KBM-7 (cell line): ENCODE data around the gene KIF3C.
"Not testable (repeated sequence)": the region's sequence is repeated elsewhere in the genome, so short reads cannot be mapped to it uniquely, and the experiment has no call there.

Source experiments
- DNase-seq: peaks from one replicate; pipeline ENCODE4 v3.0.0-alpha.2; 2015
- in situ Hi-C: fragments of 300-500 bp; cut with MboI; formaldehyde crosslinking; loops from 2 replicates; pipeline ENCODE4 v1.14.3; 2020; ENCODE audit warnings: low sequenced_read_pairs, low pct_unique_long_range_greater_than_20kb, mixed read lengths

Gene KIF3C

DNA sequence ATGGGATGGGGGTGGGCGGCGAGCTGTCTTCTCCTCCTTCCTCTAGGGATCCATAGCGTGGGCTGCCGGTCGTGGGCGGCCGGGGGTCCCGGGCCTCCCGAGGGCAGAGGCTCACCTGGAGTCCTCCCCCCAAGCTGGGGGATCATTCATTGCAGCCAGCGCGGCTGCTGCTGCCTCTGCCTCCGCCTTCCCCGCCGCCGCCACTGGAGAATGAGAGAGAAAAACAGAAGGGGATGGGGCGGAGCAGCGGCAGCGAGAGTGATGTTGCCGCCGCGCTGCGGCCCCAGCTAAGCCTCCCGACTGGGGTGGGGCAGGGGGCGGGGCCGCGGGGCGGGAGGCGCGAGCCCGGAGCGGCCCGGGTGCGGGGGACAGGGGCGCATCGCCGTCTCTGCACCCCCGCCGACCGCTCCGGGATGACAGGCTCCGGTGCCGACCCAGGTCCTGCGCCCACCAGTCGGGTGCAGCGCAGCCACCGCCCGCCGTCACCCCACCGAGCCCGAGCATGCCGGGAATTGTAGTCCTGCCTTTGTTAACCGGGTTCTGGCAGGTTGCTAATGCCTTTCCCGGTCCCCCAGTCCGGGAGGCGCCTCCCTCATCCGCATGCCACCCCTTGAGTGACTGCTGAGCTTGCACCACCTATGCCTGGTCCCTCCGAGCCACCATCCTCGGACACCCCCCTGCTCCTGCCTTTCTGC is at the start of gene KIF3C:
Gene KIF3C (minus strand): TSS at position 225 of the 695 bp plus-strand sequence. CDS start 580 bp downstream, outside the sequence.
- in situ Hi-C loops = no loop called here
- peak; percentile 67 for DNase-seq

DNA sequence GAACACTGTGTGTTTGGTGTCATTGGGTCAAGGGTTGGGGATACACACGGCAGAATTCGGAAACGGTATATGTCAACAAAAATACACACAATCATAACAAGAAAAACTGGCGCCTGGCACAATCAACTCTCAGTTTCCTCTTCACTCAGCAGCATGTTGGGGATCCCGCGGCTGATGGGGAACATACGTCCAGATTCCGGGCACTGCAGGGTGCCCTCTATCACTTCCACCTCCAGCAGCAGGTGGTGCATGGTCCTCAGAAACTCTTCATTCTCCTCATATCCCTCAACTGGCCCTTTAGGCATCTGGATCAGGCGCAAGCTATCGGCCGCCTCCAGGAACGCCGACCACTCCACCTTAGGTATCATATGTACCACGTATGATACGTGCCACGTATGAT is 45.8 kb upstream of the KIF3C start:
- DNase-seq, in situ Hi-C loops: not testable (repeated sequence)

DNA sequence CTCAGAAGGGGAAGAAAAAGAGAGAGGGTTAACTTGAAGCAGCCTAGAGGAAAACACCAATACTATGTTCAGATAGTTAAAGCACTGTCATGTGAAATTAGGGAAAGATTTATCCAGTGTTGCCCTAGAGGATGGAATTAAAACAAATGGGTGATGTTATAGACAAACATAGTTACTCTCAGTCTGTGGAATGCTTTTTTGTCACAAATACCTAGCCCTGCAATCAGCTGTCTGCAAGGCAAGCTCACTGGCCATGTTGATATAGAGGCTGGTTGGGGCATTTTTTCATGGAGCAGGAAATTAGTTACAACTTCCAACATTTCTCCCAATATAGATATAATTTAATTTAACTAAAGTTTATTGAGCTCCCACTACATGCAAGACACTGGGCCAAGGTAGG is 43.2 kb upstream of the KIF3C start:
- in situ Hi-C loops = no loop called here

DNA sequence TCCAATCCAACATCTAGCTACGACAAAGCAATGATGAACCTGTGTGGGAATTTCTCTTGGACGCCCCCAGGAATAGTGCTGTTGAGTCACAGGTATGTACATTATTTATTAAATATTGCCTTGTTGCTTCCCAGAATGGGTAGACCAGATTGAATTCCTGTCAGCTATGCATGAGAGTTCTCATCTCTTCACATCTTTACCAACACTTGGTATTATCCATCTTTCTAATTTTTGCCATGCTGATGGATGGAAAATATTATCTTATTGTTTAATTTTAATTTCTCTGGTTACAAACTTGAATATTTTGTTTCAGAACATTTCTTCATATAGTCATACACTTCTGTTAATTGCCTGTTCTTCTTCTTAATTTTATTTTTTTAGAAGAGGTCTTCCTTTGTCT is 42.0 kb upstream of the KIF3C start:
- DNase-seq = no peak
- in situ Hi-C loops = no loop called here

More for the DNA sequence above, 43.2 kb upstream of the KIF3C start:
- DNase-seq = no peak

DNA sequence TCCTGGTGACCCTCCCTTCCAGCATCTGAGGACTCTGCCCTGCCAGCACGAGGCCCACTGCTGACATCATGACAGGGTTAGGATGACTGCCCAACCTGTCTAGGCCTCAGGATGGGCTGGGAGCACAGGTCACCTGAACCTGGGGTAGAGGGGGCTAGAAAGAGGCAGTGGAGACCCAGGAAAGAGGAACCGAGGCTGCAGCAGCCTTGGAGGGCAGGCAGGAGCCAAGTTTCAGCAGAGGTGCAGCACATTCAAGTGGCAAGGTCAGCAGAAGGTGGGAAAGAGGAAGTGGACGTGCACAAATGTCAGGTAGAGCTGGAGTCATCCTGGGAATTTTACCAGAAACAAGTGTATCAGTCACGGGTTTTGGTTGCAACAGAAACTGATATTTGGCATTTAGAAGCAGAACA is 37.9 kb upstream of the KIF3C start:
- no peak for DNase-seq
- in situ Hi-C loops = no loop called here

DNA sequence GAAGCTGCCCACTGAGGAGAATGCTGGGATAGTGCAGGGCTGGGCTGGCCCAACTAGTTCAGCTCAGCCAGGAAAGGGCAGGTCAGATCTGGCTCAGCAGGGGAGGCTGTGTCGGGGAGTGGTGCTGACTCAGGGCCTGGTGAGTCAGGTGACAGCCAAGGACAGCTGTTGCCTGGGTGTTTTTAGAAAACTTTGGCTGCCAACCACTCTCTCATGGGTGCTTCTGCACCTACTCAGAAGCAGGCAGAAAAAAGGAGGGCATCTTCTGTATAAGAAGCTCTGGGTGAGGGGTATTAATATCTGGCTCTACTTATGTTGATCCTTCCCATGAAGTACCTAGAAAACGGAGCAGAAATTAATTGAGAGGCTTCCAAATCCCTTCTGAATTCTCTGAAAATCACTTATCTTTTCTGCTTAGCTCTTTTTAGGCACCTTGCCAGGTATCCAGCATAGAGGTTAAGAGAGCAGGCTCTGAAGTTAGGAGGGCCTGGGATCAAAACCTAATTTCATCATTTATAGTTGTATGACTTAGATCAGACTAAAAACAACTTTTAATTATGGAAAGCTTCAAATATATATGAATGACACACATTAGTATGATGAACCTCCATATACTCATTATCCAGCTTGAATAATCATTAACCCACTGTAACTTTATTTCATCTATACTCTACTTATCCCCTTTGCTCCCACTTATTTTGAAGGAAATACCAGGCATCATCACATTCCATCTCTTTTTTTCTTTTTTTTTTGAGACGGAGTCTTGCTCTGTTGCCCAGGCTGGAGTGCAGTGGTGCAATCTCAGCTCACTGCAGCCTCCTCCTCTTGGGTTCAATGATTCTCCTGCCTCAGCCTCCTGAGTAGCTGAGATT is 36.1 kb upstream of the KIF3C start:
- DNase-seq = no peak
- in situ Hi-C loops = no loop called here

DNA sequence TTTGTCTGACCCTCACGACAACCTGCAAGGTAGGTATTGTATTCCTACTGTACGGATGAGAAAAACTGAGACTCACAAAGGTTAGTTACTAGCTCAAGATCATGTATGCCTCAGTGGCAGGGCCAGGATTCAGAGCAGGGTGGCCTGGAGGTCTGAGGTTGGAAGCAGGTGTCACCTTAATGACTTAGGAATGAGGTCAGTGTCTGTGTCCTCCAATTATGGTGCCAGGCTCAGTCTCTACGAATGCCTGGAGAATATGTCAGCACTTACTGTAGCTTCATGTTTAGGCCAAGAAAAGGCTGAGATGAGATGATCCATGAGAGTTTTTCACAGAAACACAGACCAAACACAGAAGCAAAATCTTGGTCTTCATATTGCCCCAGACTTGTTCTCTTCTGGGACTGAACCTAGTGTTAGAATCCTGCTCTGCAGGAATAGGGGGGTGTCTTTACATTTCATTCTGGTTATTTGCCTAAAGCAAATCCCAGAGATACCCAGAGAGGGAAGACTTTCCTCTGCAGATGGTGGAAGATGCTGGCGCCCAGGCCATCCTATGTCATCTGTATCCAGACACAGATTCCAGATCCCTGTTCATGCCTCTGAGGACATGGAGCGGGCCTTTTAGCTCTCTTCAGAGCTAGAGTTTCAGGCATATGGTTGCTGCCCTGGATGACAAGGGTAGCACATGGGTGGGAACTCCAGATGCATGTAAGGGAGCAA is 35.3 kb upstream of the KIF3C start:
- in situ Hi-C loops = no loop called here
- no peak for DNase-seq

DNA sequence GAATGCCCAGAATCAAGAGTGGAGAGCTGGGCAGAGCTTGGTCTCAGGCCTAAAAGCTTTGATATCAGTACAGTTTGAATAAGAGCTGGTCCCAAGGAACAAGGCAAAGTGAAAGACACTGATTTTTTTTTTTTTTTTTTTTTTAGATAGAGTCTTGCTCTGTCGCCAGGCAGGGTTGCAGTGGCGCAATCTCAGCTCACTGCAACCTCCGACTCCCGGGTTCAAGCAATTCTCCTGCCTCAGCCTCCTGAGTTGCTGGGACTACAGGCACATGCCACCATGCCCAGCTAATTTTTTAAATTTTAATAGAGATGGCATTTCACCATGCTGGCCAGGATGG is 34.4 kb upstream of the KIF3C start:
- in situ Hi-C loops, DNase-seq: not testable (repeated sequence)

DNA sequence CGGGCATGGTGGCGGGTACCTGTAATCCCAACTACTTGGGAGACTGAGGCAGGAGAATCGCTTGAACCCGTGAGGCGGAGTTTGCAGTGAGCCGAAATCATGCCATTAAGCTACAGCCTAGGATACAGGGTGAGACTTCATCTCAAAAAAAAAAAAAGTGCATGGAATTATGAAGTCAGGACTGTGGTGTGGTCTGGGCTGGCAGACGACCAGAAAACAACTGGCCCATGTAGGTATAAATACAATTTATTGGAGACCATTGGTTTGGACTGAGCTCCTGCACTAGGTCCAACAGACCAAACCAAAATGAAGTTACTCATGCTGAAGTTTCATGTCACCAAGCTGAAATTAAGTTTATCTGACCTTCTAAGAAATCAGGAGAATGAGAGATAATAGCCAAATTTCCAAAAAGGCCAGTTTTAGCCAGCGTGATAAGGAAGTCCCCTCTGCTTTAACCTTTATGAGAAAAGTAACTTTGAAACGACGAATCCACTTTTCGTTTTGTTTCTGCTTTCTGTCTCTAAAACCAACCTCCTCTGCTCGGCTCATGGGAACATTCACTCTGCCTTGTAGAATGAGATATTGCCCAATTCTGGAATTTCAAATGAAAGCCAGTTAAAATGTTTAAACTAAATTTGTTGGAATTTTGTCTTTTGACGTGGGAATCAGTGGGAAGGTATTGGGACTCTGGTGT is 33.9 kb upstream of the KIF3C start:
- no peak for DNase-seq
- in situ Hi-C loops = no loop called here

DNA sequence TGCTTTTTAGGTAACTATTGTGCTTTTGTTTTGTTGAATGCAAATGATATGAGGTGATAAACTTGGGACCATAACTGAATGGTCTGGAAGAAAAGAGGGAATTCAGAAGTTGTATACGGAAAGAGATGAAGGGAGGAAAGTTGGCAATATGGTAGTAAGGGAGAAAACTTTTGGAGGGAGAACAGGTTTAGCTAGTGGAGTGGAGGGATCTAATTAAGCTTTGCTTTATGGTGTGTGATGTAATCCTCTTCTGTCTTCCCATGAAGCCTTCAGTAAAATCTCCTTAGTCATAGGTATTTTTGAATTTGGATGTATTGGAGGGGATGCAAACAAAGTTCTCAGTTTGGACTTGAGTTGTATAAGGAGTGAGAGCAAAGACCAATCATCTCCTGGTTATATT is 31.4 kb upstream of the KIF3C start:
- DNase-seq = no peak
- in situ Hi-C loops = no loop called here

DNA sequence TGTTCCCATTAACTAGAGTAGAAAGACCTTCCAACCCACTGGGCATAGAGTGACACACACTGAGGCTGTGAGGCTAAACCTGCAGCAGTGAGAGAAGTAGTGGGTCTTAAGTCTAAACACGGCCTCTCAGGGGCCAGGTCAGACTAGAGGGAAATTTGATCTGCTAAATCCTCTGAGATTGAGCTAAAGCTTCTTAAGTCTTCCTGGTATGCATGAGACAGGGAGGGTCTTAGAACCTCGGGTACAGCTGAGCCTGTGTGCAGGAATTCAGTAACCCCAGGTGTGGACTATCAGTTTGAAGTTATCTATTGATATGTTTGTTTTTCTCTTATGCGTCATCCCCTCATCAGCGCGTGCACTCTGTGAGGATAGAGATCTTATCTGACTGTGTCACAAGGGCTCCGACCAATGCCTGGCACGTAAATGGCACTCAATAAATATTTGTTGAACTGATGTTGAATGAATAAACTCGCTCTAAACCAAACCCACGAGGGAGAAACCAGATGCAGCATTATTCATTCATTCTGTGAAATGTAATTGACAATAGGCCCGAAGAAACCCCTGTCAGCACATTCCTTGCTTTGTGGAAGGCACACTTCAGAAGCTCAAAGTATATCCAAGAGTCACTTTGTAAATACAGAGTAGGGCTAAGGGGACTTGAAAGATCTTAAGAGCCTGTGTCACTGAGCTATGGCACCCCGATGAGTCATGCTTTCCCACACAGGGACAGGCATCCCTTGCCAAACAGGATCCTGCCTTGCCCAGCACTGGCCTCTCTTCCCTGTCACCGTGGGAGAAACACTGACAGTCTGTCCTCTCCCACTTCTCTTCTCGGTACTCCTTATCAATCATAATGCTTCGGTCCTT is 29.9 kb upstream of the KIF3C start:
- in situ Hi-C loops = no loop called here
- peak; percentile 41 for DNase-seq

DNA sequence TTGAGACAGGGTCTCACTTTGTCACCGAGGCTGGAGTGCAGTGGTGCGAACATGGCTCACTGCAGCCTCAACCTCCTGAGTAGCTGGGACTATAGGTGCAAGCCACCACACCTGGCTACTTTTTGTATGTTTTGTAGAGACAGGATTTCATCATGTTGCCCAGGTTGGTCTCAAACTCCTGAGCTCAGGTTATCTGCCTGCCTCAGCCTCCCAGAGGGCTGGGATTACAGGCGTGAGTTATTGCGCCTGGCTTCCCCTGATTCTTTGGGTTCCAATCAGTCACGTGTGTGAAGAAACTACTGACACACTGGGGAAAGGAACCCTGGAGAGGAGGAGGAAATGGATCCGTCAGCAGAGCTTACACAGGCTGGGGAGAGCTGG is 29.3 kb upstream of the KIF3C start:
- in situ Hi-C loops = no loop called here
- no peak for DNase-seq

DNA sequence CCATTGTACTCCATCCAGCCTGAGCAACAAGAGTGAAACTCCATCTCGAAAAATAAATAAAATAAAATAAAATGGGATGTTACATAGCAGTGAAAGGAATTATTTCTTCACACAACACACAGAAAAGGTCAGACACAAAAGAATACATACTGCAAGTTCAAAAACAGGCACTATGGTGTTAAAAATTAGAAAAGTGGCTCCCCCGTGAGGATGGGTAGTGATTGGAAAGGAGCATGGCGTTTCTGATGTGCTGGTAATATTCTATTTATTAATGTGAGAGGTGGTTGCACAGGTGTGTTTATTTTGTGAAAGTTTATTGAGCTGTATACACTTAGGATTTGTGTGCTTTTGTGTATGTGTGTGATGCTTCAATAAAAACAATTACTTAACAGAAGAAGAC is 28.6 kb upstream of the KIF3C start:
- DNase-seq = no peak
- in situ Hi-C loops = no loop called here

DNA sequence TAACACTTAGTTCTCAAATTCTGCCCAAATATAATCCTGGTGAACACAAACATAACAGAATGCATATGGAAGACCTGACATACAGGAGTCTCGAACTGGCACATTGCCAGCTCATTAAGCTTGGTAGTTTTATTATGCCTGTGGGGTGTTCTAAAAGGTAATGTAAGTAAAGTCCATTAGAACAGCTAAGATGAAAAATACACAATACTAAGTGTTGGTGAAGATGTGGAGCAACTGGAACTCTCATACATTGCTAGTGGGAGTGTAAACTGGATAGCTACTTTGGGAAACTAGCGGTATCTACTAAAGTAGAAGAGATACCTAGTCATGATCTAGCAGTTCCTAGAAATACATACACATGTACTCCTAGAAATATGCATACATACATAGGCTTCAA is 27.3 kb upstream of the KIF3C start:
- no peak for DNase-seq
- in situ Hi-C loops = no loop called here

DNA sequence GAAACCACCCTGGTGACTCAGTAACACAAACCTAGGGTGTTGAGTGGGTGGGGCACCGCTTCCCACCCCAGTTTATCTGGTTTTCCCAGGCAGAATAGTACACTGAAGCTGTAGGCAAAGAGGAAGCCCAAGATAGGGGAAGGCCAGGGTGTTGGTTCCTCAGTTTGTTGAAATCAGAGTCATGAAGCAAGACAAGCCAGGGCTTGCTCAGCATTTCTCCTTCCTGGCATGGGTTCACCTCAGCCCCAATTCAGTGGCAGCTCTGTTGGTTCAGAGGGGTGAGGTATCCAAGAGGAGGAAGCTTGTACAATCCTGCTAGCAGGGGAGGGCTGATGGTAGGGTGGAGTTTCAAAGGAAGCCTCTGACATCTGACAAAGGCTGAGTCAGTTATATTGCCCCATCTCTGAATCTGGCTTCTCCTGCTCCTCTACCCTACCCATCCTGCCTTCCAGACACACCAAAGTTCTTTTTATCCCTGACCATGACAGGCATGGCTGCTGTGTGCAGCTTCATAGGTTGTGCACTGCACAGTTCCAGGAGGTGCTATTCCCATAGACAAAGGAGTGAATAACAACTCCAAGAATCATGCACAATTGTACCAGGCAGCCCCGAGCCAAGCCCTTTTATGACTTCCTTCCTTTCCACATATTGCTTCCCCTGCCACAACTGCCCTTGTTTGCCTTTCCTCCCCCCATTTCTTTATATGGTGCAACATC is 26.7 kb upstream of the KIF3C start:
- peak; percentile 95 for DNase-seq
- in situ Hi-C loops = no loop called here

DNA sequence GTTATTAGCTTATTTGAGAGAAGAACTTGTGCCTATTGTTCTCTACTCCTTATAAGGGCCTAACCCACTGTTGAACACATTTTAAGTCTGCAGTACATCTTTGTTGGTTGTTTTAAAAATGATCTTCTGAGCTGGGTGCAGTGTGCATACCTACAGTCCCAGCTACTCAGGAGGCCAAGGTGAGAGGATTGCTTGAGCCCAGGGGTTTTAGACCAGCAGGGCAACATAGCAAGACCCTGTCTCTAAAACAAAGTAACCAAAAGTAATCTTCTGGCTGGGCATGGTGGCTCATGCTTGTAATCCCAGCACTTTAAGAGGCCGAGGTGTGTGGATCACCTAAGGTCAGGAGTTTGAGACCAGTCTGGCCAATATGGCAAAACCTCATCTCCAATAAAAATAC is 25.8 kb upstream of the KIF3C start:
- in situ Hi-C loops = no loop called here
- no peak for DNase-seq

DNA sequence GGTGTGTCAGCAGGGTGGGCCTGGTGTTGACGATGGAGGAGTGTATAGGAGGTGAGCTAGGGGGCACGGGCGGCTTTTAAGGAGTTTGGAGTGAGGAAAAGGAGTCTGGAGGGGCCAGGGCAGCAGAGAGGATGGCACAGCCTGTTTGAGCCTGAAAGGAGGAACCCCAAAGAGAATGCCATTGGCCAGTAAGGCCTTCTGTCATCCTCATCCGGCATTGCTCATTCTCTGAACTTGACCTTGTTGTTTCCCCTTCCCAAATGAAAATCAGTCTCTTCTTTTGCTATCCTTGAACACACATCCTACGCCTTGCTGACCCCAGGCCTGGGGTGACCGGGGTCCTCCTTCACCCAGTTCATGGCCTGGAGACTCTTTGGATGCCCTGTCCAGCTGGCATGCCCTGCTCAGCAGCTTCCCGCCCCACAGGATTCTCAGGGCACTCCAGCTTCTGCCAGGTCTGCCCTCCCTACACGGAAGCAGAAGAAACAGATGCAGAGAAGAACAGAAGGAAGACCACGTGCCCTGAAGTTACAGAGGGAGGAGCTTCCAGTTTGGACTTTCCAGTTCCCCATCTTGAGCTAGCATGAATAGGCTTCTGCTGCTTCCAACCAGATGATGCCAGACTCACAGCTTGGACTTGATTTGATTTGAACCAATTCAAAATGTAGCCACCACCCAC is 20.5 kb upstream of the KIF3C start:
- in situ Hi-C loops = no loop called here
- DNase-seq = peak; percentile 82
